Measurements from ENCODE around the gene MAD2L2.

The MAD2L2 gene

GRCh38 chr1:11682287-11682771 lies 1.4 kb upstream of the MAD2L2 start:
- DNase-seq (ENCODE audit: low read depth in 2 of 2) = no peak

- no peak for DNase-seq (ENCODE audit: low read depth in 2 of 2)
These were observed 478 bp downstream of the MAD2L2 start for GRCh38 chr1:11680270-11681070.

- no peak for DNase-seq (ENCODE audit: low read depth in 2 of 2)
These were observed 2.5 kb downstream of the MAD2L2 start for GRCh38 chr1:11678442-11678841.

- no peak for DNase-seq (ENCODE audit: low read depth in 2 of 2)
These were observed 4.4 kb downstream of the MAD2L2 start for GRCh38 chr1:11676386-11677103.

- DNase-seq (ENCODE audit: low read depth in 2 of 2) = no peak
These were observed 5.6 kb downstream of the MAD2L2 start for GRCh38 chr1:11675325-11675724.

- DNase-seq (ENCODE audit: low read depth in 2 of 2) = no peak
These were observed 6.5 kb downstream of the MAD2L2 start for GRCh38 chr1:11674488-11674887.

GRCh38 chr1:11673089-11673769 lies 7.7 kb downstream of the MAD2L2 start:
- DNase-seq (ENCODE audit: low read depth in 2 of 2) = no peak

GRCh38 chr1:11671544-11672286 lies 9.2 kb downstream of the MAD2L2 start:
- no peak for DNase-seq (ENCODE audit: low read depth in 2 of 2)

- DNase-seq (ENCODE audit: low read depth in 2 of 2) = no peak
These were observed 9.8 kb downstream of the MAD2L2 start for GRCh38 chr1:11671205-11671543.

GRCh38 chr1:11670747-11671146 lies 10.2 kb downstream of the MAD2L2 start:
- no peak for DNase-seq (ENCODE audit: low read depth in 2 of 2)

- DNase-seq (ENCODE audit: low read depth in 2 of 2) = no peak
These were observed 12.4 kb downstream of the MAD2L2 start for GRCh38 chr1:11668516-11668915.

GRCh38 chr1:11664336-11665065 lies 16.4 kb downstream of the MAD2L2 start:
- DNase-seq (ENCODE audit: low read depth in 2 of 2) = peak; percentile 51 to 52

GRCh38 chr1:11661103-11661502 lies 19.8 kb downstream of the MAD2L2 start:
- no peak for DNase-seq (ENCODE audit: low read depth in 2 of 2)

GRCh38 chr1:11659748-11660147 lies 21.2 kb downstream of the MAD2L2 start:
- no peak for DNase-seq (ENCODE audit: low read depth in 2 of 2)

GRCh38 chr1:11658542-11658941 lies 22.4 kb downstream of the MAD2L2 start:
- no peak for DNase-seq (ENCODE audit: low read depth in 2 of 2)

- DNase-seq (ENCODE audit: low read depth in 2 of 2) = no peak
These were observed 23.3 kb downstream of the MAD2L2 start for GRCh38 chr1:11657654-11658053.

- no peak for DNase-seq (ENCODE audit: low read depth in 2 of 2)
These were observed 25.8 kb downstream of the MAD2L2 start for GRCh38 chr1:11654939-11655808.

GRCh38 chr1:11654137-11654938 lies 26.6 kb downstream of the MAD2L2 start, which contains the start of the genes FBXO2 and FBXO44:
Gene FBXO2, minus strand, starts transcription at chr1:11654429. Its CDS starts 89 bp downstream, at chr1:11654340.
Gene FBXO44, plus strand, starts transcription at chr1:11654877. Its CDS starts 959 bp downstream, at chr1:11655836.
- DNase-seq (ENCODE audit: low read depth in 2 of 2) = peak; percentile 37 to 38

- no peak for DNase-seq (ENCODE audit: low read depth in 2 of 2)
These were observed 27.1 kb downstream of the MAD2L2 start for GRCh38 chr1:11653861-11654136.
